Neural cell (in vitro differentiated cells): Measurements from ENCODE around the gene RAB5A. TPM values are rescaled to one million over a fixed set of nuclear protein-coding genes. Genes with fewer than 3 reads are reported as not detected.
"Not testable (repeated sequence)": the region's sequence is repeated elsewhere in the genome, so short reads cannot be mapped to it uniquely, and the experiment has no call there.

Experiments used
- H2AFZ ChIP-seq: fragments of 200-600, 300-800 bp; sonication (generic), shearing (Covaris generic); 2 replicates; pipeline ENCODE4 v1.6.0; 2014; ENCODE audit warnings: low read depth, mild to moderate bottlenecking, antibody characterized with exemption, low read length, moderate library complexity
- H3F3A ChIP-seq: fragments of 200-600 bp; shearing (Covaris generic); 2 replicates; pipeline ENCODE4 v1.6.1; 2016; ENCODE audit warnings: mild to moderate bottlenecking, moderate library complexity, mixed read lengths, antibody characterized with exemption, low read length; ENCODE audit not compliant: insufficient read depth, poor library complexity, severe bottlenecking
- H3K27ac ChIP-seq: fragments of 200-600, 300-800 bp; sonication (generic), shearing (Covaris generic); 2 replicates; pipeline ENCODE4 v1.5.1; 2014; ENCODE audit warnings: mild to moderate bottlenecking, low read length, moderate library complexity
- H3K27me3 ChIP-seq: fragments of 300-800, 200-600 bp; sonication (generic), shearing (Covaris generic); 2 replicates; pipeline ENCODE4 v1.6.0; 2014; ENCODE audit warnings: mild to moderate bottlenecking, low read depth, low read length, moderate library complexity; ENCODE audit not compliant: insufficient read depth
- H3K36me3 ChIP-seq: fragments of 300-800, 200-600 bp; sonication (generic), shearing (Covaris generic); 2 replicates; pipeline ENCODE4 v1.5.1; 2014; ENCODE audit warnings: mild to moderate bottlenecking, antibody characterized with exemption, low read length, moderate library complexity; ENCODE audit not compliant: insufficient read depth
- H3K4me2 ChIP-seq: fragments of 300-800, 200-600 bp; sonication (generic), shearing (Covaris generic); 2 replicates; pipeline ENCODE4 v1.6.0; 2014; ENCODE audit warnings: mild to moderate bottlenecking, low read length
- H3K4me3 ChIP-seq: fragments of 300-800, 200-600 bp; sonication (generic), shearing (Covaris generic); 2 replicates; pipeline ENCODE4 v1.5.1; 2014; ENCODE audit warnings: mild to moderate bottlenecking, low read length, moderate library complexity
- H3K79me2 ChIP-seq: fragments of 200-600 bp; shearing (Covaris generic); replicated peaks from 2 replicates; pipeline ENCODE4 v1.6.0; 2014; ENCODE audit warnings: mild to moderate bottlenecking, low read length, moderate library complexity; ENCODE audit not compliant: insufficient read depth
- H3K9ac ChIP-seq: fragments of 300-800, 200-600 bp; sonication (generic), shearing (Covaris generic); 2 replicates; pipeline ENCODE4 v1.6.1; 2016; ENCODE audit warnings: mild to moderate bottlenecking, low read length, mixed read lengths
- H3K9me2 ChIP-seq: fragments of 200-600 bp; shearing (Covaris generic); 2 replicates; pipeline ENCODE4 v1.6.1; 2016; ENCODE audit warnings: mild to moderate bottlenecking, low read length, mixed read lengths; ENCODE audit not compliant: insufficient read depth
- H3K9me3 ChIP-seq: fragments of 200-600, 300-800 bp; sonication (generic), shearing (Covaris generic); 2 replicates; pipeline ENCODE4 v1.6.1; 2016; ENCODE audit warnings: mild to moderate bottlenecking, mixed run types, low read length, moderate library complexity, mixed read lengths
- H4K20me1 ChIP-seq: fragments of 200-600 bp; shearing (Covaris generic); 2 replicates; pipeline ENCODE4 v1.6.1; 2016; ENCODE audit warnings: mild to moderate bottlenecking, mixed run types; ENCODE audit not compliant: insufficient read depth
- EP300 ChIP-seq: fragments of 450-650 bp; conservative IDR thresholded peaks from 2 replicates; pipeline ENCODE4 v1.6.1; 2014; ENCODE audit warnings: antibody characterized with exemption, mild to moderate bottlenecking, moderate library complexity; ENCODE audit not compliant: poor library complexity, severe bottlenecking
- EZH2 ChIP-seq: fragments of 200-600, 300-800 bp; shearing (Covaris generic), sonication (generic); IDR thresholded peaks from 2 replicates; pipeline ENCODE4 v1.6.1; 2014; ENCODE audit warnings: antibody characterized with exemption, low read length, borderline replicate concordance, mild to moderate bottlenecking; ENCODE audit not compliant: insufficient read depth, poor library complexity, severe bottlenecking
- MXI1 ChIP-seq: fragments of 450-650 bp; conservative IDR thresholded peaks from 2 replicates; pipeline ENCODE4 v1.6.1; 2014; ENCODE audit warnings: antibody characterized with exemption, mild to moderate bottlenecking; ENCODE audit not compliant: poor library complexity, severe bottlenecking
- POLR2AphosphoS5 ChIP-seq: IDR thresholded peaks from 2 replicates; pipeline ENCODE4 v1.6.1; 2012
- RAD21 ChIP-seq: fragments of 450-650 bp; conservative IDR thresholded peaks from 2 replicates; pipeline ENCODE4 v1.6.1; 2014; ENCODE audit warnings: antibody characterized with exemption, mild to moderate bottlenecking, moderate library complexity
- SMC3 ChIP-seq: fragments of 450-650 bp; conservative IDR thresholded peaks from 2 replicates; pipeline ENCODE4 v1.6.1; 2014; ENCODE audit warnings: antibody characterized with exemption, mild to moderate bottlenecking, moderate library complexity; ENCODE audit not compliant: poor library complexity
- TAF1 ChIP-seq: IDR thresholded peaks from 2 replicates; pipeline ENCODE4 v1.6.1; 2012; ENCODE audit warnings: low read depth
- polyA plus RNA-seq: library from polyadenylated mRNA; depleted of rRNA; stranded (reverse); fragments of >200 nt; gene quantifications from 2 replicates; pipeline ENCODE4 v1.2.3, GENCODE V29; 2014
- TF ChIP-seq, protein P1 (sequence below): IDR thresholded peaks from 2 replicates; pipeline ENCODE4 v1.6.1; 2012; ENCODE audit warnings: borderline replicate concordance
- TF ChIP-seq, protein P2 (sequence below): fragments of 450-650 bp; IDR thresholded peaks from 2 replicates; pipeline ENCODE4 v1.5.1; 2014; ENCODE audit warnings: antibody characterized with exemption, mild to moderate bottlenecking, moderate library complexity; ENCODE audit not compliant: poor library complexity, severe bottlenecking

Gene RAB5A
- polyA plus RNA-seq, 1 donor from 2014 or later, result 47.2 TPM

- no peaks in the 10 kb centered on the region for H4K20me1 ChIP-seq
- H2AFZ ChIP-seq, result no peak overlapping the region
- H3K27ac ChIP-seq, result peak overlapping the region; percentile 97
Measured at GRCh38 chr3:19948226-19948591, 1.3 kb downstream of the RAB5A start.

DNA sequence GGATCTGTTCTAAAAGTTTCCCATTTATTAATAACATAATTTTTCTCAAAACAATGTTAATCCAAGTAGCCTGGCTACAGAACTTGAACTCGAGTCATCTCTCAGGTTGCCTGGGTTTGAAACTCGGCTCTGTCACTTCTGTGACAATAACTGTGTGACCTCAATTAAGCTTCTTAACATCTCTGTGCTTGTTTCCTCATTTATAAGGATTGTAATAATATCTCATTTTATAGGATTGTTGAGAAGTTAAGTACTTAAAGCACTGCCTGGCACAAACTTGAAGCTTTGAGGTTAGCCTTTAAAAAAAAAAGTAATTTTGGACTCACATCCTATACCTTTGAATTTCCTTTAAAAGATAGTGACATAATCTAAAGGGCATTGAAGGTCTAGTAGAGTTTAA is 3.4 kb downstream of the RAB5A start:
- H2AFZ ChIP-seq, result no peak overlapping the region
- peaks cover 79% of the 10 kb centered on the region for H3K79me2 ChIP-seq
- no peaks in the 10 kb centered on the region for H3K27me3 ChIP-seq
- no peaks in the 10 kb centered on the region for H3F3A ChIP-seq
- H3K4me2 ChIP-seq, result no peak overlapping the region
- H4K20me1 ChIP-seq, result no peaks in the 10 kb centered on the region
- H3K9me3 ChIP-seq, result no peaks in the 10 kb centered on the region
- no peak overlapping the region for H3K9ac ChIP-seq
- H3K36me3 ChIP-seq, result no peaks in the 10 kb centered on the region
- no peak overlapping the region for H3K27ac ChIP-seq
- H3K9me2 ChIP-seq, result no peaks in the 10 kb centered on the region
- TF ChIP-seq, protein P1, sequence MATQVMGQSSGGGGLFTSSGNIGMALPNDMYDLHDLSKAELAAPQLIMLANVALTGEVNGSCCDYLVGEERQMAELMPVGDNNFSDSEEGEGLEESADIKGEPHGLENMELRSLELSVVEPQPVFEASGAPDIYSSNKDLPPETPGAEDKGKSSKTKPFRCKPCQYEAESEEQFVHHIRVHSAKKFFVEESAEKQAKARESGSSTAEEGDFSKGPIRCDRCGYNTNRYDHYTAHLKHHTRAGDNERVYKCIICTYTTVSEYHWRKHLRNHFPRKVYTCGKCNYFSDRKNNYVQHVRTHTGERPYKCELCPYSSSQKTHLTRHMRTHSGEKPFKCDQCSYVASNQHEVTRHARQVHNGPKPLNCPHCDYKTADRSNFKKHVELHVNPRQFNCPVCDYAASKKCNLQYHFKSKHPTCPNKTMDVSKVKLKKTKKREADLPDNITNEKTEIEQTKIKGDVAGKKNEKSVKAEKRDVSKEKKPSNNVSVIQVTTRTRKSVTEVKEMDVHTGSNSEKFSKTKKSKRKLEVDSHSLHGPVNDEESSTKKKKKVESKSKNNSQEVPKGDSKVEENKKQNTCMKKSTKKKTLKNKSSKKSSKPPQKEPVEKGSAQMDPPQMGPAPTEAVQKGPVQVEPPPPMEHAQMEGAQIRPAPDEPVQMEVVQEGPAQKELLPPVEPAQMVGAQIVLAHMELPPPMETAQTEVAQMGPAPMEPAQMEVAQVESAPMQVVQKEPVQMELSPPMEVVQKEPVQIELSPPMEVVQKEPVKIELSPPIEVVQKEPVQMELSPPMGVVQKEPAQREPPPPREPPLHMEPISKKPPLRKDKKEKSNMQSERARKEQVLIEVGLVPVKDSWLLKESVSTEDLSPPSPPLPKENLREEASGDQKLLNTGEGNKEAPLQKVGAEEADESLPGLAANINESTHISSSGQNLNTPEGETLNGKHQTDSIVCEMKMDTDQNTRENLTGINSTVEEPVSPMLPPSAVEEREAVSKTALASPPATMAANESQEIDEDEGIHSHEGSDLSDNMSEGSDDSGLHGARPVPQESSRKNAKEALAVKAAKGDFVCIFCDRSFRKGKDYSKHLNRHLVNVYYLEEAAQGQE, result no peak
- TF ChIP-seq RAD21 (no peak), EP300 (no peak), MXI1 (no peak)
- no peak overlapping the region for H3K4me3 ChIP-seq

More at GRCh38 chr3:19948226-19948591, 1.3 kb downstream of the RAB5A start:
- Histone ChIP-seq H3K9me2 (no peaks in the 10 kb centered on the region), H3F3A (no peaks in the 10 kb centered on the region), H3K27me3 (no peaks in the 10 kb centered on the region), H3K4me3 (peak overlapping the region; percentile 95), H3K36me3 (no peaks in the 10 kb centered on the region), H3K9me3 (no peaks in the 10 kb centered on the region), H3K4me2 (peak overlapping the region; percentile 79), H3K9ac (peak overlapping the region; percentile 96), H3K79me2 (peaks cover 59% of the 10 kb centered on the region)
- no peak for TF ChIP-seq SMC3

GRCh38 chr3:19954676-19955075 is 7.8 kb downstream of the RAB5A start:
- peaks cover 71% of the 10 kb centered on the region for H3K79me2 ChIP-seq
- H3K4me2 ChIP-seq, result no peak overlapping the region
- H3F3A ChIP-seq, result no peaks in the 10 kb centered on the region
- no peak overlapping the region for H3K9ac ChIP-seq
- H2AFZ ChIP-seq, result no peak overlapping the region
- H3K36me3 ChIP-seq, result no peaks in the 10 kb centered on the region
- H3K4me3 ChIP-seq, result no peak overlapping the region
- H4K20me1 ChIP-seq, result no peaks in the 10 kb centered on the region
- TF ChIP-seq EZH2, result no peak
- TF ChIP-seq POLR2AphosphoS5, result no peak
- TF ChIP-seq MXI1, result no peak
- TF ChIP-seq TAF1, result no peak
- TF ChIP-seq SMC3, result no peak
- TF ChIP-seq, protein P2, sequence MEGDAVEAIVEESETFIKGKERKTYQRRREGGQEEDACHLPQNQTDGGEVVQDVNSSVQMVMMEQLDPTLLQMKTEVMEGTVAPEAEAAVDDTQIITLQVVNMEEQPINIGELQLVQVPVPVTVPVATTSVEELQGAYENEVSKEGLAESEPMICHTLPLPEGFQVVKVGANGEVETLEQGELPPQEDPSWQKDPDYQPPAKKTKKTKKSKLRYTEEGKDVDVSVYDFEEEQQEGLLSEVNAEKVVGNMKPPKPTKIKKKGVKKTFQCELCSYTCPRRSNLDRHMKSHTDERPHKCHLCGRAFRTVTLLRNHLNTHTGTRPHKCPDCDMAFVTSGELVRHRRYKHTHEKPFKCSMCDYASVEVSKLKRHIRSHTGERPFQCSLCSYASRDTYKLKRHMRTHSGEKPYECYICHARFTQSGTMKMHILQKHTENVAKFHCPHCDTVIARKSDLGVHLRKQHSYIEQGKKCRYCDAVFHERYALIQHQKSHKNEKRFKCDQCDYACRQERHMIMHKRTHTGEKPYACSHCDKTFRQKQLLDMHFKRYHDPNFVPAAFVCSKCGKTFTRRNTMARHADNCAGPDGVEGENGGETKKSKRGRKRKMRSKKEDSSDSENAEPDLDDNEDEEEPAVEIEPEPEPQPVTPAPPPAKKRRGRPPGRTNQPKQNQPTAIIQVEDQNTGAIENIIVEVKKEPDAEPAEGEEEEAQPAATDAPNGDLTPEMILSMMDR, result no peak
- TF ChIP-seq, protein P1, result no peak
- no peak for TF ChIP-seq EP300
- TF ChIP-seq RAD21, result no peak
- H3K27ac ChIP-seq, result no peak overlapping the region
- H3K27me3 ChIP-seq, result no peaks in the 10 kb centered on the region
- no peaks in the 10 kb centered on the region for H3K9me3 ChIP-seq
- H3K9me2 ChIP-seq, result no peaks in the 10 kb centered on the region

DNA sequence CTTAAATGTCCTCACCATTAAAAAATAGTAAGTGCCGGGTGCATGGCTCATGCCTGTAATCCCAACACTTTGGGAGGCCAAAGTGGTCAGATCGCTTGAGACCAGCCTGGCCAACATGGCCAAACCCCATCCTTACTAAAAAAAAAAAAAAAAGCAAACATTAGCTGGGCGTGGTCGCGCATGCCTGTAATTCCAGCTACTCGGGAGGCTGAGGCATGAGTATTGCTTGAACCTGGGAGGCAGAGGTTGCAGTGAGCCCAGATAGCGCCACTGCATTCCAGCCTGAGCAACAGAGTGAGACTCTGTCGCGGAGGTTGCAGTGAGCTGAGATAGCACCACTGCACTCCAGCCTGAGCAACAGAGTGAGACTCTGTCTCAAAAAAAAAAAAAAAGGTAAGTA is 10.5 kb downstream of the RAB5A start:
- not testable (repeated sequence) for H3K27me3 ChIP-seq, H3F3A ChIP-seq, H3K9me3 ChIP-seq, H3K36me3 ChIP-seq, H3K27ac ChIP-seq, H3K9me2 ChIP-seq, H4K20me1 ChIP-seq, H3K4me2 ChIP-seq, H3K9ac ChIP-seq, H3K4me3 ChIP-seq, H2AFZ ChIP-seq
- peaks cover 54% of the 10 kb centered on the region for H3K79me2 ChIP-seq
